GM19452 (cell line): ENCODE data around the gene SHB.

Source experiments
- ATAC-seq: cut with Tn5 transposase; IDR thresholded peaks from one replicate; pipeline ENCODE4 v1.9.1; 2021; ENCODE audit not compliant: unreplicated experiment

SHB gene

DNA sequence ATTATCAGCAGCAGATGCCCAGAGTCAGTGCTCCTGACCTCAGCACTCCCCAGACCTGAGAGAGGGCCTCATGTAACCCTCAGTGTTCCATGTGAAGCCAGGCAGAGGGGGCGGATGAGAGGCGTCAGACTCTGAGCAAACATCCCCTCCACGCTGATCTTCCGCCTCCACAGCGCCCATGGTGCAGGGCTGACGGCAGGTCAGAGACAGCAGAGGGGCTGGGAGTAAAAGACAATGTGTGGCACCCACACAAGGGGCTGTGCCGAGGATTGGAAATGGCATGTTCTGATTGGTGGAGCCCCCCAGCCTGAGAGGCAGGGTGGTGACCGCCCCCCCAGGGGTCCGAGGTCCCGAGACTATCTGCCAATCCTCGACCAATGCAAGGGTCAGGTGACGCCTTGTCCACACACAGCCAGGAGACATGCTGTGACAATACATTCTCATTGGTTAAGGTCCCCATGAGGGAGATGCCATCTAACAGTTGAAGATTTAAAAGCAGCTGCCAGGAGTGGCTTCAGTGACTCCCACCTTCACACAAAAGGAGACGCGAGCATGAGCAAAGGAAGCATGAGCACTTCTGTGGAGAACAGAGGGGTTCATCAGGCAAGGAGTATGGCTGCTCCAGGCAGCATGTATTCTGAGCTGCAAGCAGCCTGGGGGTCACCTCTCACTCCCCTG, 145.8 kb downstream of the SHB start:
- no peak for ATAC-seq

DNA sequence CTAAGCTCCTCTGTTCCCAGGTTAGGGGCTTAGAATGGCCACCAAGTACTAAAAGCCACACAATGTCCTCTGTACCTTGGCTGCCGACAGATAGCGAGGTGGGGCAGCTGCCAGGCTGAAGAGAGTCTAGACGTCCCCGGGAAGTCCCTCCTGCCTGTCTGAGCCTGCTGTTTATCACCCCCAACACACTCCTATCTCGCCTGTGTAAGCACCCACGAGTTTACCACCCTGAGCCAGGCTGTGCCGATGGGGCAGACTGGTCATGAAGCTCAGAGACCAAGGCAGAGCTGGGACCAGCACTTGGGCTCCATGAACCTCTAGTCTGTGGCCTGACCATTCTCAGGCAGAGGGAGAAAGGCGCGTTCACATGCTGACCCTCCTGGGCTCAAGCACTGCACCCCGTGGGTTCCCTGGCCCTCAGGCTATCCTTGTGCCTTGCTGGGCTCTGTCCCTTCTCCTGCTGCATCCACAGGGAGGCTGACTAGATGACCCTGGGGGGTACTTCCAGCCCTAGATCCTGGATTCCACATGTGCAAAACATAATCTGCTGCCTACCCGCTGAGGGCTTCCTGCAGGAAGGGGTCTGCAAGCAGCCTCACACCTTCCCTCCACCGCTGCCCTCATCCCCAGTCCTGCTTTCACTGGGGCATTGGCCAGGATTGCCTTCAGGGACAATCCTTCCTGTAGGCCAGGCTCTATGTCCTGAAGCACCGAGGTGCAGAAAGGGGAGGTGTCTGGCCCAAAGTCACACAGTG, 146.5 kb downstream of the SHB start:
- no peak for ATAC-seq

GRCh38 chr9:37921546-37922300, 147.3 kb downstream of the SHB start:
- no peak for ATAC-seq

- ATAC-seq = no peak
Measured at GRCh38 chr9:37921168-37921510, 147.9 kb downstream of the SHB start.

DNA sequence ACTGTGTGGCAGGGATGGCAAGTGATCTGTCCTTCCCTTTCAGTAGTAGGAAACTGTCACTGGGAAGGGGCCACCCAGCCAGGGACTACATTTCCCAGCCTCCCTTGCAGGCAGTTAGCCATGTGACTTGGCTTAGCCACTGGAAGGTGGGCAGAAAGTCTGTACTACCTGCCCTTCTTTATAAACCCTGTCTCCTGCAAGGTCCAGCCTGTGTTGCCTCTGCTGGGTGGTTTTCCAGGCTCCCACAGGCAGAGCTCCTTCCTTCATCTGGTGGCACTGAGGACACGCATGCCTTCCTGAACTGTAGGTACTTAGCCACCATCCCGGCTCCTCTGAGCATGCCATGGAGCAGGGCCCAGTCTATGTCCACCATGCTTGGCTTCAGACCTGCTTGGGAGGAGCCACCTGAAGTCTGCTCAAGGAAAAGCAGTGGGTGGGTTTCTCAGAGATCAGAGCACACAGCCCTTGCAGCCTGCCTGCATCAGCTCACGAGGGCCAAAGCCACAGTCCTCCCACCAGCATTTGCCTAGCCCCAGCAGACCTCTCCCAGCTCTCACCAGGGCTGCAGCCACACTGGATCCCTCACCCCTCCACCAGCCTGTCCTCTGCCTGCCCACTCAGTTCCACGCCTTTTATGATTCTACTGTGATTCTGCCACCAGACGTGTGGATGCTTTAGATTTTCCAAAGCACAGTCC, 148.4 kb downstream of the SHB start:
- peak; percentile 79 for ATAC-seq

- no peak for ATAC-seq
Measured at GRCh38 chr9:37919956-37920335, 149.1 kb downstream of the SHB start.

DNA sequence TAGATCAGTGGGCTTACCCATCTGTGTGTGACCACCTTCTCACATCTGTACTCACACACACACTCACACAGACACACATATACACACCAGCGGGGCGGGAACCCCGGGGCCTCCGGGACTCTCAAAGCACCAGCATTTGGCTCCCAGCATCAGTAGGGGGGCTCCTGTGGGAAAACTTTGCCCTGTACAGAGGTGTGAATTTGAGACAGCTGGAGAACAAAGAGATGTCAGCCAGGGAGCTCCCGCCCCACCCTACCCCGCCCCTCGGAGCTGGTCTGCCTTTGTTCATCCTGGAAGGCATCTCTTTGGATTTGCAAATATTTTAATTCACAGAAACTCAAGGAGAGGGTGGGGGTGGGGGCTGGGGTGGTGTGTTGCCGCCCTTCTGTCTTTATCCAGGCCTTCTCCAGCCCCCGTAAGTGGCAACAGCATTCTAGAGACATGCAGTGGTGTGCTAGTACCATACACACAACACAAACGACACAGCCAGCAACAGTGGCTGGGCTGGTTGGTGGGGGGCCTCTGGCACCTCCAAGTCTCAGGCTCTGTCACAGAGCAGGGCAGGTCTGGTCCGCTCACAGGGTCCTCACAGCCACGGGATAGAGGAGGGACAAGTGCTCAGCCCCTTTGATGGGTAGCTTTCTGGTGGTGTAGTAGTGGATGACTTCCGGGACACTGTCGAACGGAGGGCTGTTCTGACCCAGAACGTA, 149.6 kb downstream of the SHB start:
- ATAC-seq = no peak

GRCh38 chr9:37918665-37919170, 150.3 kb downstream of the SHB start:
- ATAC-seq = no peak

- no peak for ATAC-seq
Measured at GRCh38 chr9:37917801-37918664, 151.0 kb downstream of the SHB start.

DNA sequence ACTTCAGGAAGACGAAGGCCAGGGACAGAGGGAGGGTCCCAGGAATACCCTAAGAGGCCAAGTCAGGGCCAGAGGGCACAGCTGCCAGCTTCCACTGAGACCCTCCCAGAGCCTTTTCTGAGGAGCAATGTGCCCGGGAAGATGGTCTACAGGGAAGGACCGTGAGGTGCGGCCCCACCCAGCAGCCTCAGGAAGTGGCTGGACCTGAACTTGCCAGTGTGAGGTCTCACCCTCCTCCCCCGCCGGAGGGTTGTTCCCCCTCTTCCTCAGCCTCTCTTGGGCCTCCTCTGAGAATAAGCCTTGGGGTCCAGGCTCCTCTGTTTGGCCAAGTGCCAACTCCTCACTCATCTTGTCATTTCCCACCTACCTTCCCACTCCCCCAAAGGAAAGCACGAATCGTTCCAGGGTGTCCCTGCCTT, 151.7 kb downstream of the SHB start:
- no peak for ATAC-seq

GRCh38 chr9:37916471-37917312, 152.3 kb downstream of the SHB start:
- ATAC-seq = no peak

- ATAC-seq = no peak
Measured at GRCh38 chr9:37915911-37916470, 153.0 kb downstream of the SHB start.

DNA sequence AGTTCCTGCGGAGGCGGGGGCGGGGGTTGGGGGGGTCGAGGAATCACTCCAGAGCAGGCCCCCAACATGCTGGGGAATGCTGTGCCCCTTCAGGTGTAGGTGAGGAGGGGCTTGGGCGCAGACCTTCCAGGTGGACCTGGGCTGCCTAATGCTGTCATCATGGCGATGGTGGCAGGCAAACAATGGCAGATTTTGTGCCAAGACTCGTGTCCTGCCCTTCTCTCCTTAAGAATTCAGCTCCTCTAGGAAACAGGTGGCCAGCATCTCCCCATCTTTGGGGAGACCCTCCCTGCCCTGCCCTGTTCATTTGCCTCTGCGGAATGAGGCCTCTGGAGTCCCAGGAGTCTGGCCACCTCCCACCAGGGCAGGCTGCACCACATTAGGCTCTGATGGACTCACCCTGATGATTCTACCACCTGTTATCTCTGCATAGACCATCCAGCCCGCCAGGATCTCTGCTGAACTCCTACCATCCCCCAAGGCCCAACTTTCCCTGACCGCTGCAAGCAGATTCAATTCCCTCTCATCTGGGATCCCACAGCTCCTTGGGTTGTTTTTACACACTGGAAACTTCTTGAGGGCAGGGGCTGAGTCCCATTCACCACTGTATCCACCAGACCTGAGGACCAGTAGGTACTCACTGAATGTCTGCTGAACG, 154.2 kb downstream of the SHB start:
- ATAC-seq = no peak

DNA sequence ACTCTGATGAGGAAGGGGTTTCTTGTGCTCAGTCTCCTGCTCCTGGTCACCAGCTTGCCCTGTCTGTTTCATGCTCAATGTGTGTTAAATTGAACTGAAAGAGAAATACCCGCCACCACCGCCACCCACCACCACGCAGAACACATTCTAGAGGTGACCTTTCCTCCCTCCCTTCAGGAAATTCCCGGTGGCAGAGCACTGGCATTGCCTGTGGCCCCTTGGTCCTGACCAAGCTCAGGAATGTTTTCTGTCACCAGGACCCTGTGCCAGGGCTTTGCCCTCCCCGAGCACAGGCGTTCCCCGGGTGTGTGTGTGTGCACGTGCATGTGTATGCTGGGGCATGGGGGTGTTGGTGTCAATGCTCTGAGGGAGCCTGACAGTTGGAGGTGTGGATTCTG, 154.9 kb downstream of the SHB start:
- ATAC-seq = no peak

DNA sequence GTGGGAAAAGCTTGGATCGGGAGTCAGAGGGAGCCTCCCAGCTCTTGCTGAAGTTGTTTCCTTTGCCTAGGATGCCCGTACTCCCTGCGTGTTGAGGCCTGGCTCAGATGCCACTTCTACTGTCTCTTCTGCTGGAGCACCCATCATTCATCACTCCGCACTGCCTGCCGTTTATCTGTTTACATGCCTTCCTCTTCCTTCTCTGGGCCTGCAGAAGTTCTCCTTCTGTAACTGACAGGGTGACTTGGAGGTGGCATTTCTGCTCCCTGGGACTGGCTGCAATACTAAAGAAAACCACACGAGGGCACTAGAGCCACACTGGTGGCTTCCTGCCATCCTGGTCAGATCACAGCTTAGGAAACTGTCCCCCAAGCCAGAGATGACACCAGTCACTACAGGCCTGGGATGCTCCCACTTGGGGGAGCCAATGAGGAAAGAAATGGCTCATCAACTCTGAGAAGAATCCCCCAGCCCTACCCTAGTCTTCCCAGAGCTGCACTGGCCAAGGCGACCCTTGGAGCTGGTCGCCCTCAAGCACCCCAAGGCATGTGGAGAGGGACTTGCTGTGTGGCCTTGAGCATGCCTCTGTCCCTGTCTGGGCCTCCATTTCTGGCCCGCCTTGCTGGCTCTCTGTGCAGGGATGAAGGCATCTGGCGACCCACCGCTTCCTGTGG, 155.4 kb downstream of the SHB start:
- peak; percentile 72 for ATAC-seq

GRCh38 chr9:37911271-37911681, 157.8 kb downstream of the SHB start:
- no peak for ATAC-seq

DNA sequence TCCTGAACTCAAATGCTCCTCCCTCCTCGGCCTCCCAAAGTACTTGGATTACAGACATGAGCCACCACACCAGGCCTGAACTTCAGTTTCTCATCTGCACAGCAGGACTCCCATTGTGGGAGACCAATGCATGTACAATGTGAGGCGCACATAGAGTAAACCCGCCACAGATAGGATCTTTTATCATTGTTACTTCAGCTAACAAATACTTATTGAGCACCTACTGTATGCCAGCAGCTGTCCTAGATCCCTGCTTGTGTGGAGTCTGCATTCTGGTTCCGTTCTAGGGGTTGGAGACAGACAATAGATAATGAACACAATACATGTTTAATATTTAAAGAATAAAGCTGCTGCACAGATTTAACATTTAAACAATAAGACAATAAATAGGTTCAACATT, 158.8 kb downstream of the SHB start:
- no peak for ATAC-seq
